Measurements from ENCODE around the gene TTC39A.
"Not testable (repeated sequence)": the region's sequence is repeated elsewhere in the genome, so short reads cannot be mapped to it uniquely, and the experiment has no call there.

Gene TTC39A

DNA sequence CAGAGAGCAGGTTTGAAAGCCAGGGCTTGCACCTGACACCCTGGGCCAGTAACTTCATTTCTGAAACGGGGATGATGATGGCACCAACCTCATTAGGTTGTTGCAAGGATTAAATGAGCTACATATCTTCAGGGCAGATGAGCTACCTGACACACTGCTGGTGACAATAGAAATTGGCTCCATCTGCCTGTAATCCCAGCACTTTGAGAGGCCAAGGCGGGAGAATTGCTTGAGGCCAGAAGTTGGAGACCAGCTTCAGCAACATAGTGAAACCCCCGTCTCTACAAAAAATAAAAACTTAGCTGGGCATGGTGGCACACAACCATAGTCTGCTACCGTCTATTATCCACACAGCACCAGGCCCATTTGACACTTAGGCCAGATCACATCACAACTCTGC lies 6.3 kb upstream of the TTC39A start:
- no peak for DNase-seq (ENCODE audit: low read depth)

GRCh38 chr1:51336004-51336403 lies 5.6 kb upstream of the TTC39A start:
- DNase-seq (ENCODE audit: low read depth), result no peak

DNA sequence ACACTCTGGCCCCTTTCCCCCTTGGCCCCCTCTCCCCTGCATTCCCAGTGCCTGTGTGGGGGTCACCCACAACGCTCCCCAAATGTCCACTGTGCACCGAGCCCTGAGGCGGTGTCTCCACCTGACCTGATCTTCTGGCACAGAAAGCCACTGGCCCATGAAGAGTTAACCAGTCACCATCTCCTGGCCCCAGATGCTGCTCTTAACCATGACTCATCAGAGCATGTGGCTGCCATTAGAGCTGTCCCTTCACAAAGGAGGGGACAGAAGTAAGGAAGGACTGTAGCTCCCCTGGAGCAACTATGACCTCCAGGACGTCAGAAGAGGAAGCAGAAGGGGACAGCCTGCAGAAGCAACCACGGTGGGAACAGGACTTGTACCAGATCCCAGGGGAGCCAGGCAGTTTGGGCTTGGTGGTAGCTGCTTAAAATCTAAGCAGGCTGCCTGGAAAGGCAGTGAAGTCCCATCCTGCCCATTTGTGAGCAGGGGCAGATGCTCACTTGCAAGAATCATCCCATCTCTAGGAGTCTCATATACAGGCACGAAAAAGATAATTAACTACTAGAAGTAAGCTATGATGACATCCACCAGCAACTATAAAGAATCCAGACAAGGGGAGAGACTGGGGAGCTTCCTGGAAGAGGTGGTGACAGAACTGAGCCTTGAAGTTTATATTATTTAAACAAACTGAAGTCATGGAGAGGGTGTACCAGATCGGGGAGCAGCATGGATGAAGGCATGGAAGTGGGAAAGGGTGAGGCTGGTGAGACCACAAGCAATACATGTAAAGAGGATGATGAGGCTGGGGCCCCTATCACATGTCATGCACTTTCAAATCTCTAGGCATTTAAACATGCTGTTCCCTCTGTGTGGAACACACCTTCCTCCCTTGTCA lies 1.1 kb upstream of the TTC39A start:
- peak; percentile 59 for DNase-seq (ENCODE audit: low read depth)

DNA sequence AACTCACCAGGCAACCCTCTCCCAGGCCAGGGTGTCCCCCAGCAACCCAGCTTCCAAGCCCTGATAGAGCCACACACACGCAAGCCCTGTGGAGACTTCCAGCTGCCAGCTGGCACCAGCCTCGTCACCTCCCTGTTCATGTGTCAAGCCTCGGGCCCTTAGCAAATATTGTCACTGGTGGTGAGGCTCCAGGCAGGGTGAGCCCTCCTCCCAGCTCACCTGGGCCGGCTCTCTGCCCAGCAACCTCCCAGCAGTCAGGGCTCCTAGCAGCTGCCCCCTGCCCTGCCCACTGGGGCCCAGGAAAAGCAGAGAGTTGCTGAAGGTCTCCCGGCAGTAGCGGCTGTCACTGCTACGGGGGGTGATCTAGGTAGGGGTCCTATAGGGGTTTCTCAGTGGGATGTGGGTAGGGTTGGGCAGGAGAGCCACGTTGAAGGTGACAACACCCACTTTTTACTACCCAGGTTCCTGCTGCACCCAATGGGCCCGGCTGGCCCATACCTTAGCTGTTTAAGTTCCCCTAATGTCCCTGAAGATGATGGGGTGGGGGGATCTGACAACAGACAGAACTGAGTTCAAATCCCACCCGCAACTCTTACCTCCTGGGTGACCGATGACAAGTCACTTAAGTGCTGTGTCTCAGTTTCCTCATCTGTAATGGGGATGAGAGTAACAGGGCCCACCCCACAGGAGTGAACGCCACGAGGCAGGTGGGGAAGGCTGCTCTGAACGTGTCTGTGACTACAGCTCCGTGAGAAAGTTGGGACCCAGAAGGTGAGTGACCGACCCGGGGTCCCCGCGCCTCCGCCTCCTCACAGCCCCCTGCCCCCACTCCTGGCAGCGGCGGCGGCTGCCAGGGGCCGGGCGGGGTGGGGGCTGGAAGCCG lies 678 bp downstream of the TTC39A start:
- DNase-seq (ENCODE audit: low read depth), result no peak

DNA sequence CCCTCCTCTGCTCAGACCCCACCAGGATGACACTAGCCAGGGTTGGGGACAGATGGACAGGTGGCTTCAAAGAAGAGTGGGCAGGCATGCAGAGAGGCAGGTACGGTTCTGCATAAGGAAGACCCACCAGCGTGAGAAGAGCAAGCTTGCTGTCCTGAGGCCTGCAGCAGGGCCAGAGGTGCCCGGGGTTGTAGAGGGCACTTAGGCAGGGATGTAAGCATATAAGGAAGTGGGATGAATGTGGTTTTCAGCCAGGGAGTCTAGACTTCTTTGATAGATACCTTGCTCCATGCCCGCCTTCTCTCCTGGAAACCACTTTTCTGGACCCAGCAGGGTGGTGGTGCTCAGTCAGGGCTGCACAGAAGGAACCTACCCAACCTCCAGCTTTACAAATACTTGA lies 1.4 kb downstream of the TTC39A start:
- DNase-seq (ENCODE audit: low read depth), result no peak

- no peak for DNase-seq (ENCODE audit: low read depth)
These were observed 2.1 kb downstream of the TTC39A start for GRCh38 chr1:51328279-51328678.

DNA sequence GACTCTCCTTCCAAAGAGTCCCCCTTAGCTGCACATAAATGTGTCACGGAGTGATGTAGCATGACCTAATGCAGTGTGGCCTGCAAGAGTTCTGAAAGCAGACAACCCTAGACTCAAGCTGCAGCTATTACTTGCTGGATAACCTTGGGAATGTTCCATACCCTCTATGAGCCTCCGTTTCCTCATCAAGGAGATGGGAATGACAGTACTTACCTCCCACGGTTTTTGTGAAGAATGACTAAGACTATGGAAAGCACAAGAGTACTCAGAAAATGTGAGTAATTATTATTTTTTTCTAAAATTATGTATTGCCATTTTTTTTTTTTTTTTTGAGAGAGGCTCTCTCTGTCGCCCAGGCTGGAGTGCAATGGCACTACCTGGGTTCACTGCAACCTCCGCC lies 3.0 kb downstream of the TTC39A start:
- no peak for DNase-seq (ENCODE audit: low read depth)

GRCh38 chr1:51326839-51327238 lies 3.5 kb downstream of the TTC39A start:
- no peak for DNase-seq (ENCODE audit: low read depth)

GRCh38 chr1:51325878-51326755 lies 4.2 kb downstream of the TTC39A start:
- no peak for DNase-seq (ENCODE audit: low read depth)

DNA sequence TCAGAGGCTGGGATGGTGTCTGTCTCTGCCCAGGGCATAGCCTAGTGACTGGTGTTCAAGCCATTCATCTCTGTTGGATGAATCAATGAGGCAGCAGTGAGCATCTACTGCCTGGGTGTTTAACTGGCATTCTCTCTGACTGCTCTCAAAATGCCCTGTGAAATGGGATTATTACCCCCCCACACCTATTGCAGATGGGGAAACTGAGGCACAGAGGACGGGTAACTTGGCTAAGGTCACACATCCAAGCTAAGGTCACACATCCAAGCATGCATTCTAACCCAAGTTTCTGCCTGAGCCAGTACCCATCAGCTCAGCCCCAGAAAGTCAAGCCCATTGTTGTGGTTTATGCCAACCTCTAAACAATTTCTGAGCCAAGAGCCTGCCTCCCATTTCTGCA lies 5.0 kb downstream of the TTC39A start:
- no peak for DNase-seq (ENCODE audit: low read depth)

DNA sequence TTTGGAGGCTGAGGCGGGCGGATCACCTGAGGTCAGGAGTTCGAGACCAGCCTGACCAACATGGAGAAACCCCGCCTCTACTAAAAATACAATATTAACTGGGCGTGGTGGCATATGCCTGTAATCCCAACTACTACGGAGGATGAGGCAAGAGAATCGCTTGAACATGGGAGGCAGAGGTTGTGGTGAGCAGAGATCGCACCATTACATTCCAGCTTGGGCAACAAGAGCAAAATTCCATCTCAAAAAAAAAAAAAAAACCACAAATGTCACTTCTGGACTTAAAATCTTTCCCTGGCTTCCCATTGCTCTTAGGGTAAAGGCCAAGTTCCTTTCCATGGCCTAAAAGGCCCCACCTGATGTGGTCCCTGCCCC lies 5.4 kb downstream of the TTC39A start:
- not testable (repeated sequence) for DNase-seq (ENCODE audit: low read depth)

GRCh38 chr1:51324251-51325010 lies 5.9 kb downstream of the TTC39A start:
- DNase-seq (ENCODE audit: low read depth), result no peak

- no peak for DNase-seq (ENCODE audit: low read depth)
These were observed 6.6 kb downstream of the TTC39A start for GRCh38 chr1:51323778-51324177.

- DNase-seq (ENCODE audit: low read depth), result no peak
These were observed 7.8 kb downstream of the TTC39A start for GRCh38 chr1:51322417-51323101.

GRCh38 chr1:51321924-51322280 lies 8.5 kb downstream of the TTC39A start:
- DNase-seq (ENCODE audit: low read depth), result no peak

- DNase-seq (ENCODE audit: low read depth), result no peak
These were observed 9.1 kb downstream of the TTC39A start for GRCh38 chr1:51320967-51321923.

DNA sequence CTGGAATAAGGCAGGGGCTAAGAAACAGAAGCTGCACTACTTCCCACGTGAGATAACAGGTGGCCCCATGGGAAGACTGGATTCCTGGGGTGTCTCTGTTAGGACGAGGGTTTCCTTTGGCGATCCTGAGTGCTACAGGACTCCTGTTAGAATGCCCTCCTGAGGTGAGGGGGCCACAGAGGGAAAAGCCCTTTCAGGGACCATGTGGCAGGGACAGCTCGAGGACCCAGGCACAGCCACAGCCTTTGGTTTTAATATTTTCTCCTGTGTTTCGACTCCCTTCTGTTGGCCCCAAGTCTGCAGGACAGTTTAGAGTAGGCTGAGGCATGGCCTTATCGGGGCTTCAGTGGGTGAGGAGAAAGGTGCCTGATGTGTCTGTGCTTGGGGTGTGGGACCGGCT lies 12.6 kb downstream of the TTC39A start:
- no peak for DNase-seq (ENCODE audit: low read depth)

DNA sequence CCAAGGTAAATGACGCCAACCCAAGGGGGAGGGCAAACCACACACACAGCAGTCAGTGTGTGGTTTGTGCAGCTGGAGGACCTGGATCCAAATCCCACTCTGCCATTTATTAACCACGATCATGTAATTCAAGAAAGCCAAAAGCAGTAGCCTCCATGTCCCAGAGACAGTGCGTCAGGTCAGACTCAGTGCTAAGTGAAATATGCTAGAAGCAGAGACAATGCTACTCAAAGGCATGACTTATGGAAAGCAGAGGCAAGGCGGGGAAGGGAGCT lies 13.6 kb downstream of the TTC39A start:
- DNase-seq (ENCODE audit: low read depth), result no peak

GRCh38 chr1:51316113-51316845 lies 14.1 kb downstream of the TTC39A start:
- no peak for DNase-seq (ENCODE audit: low read depth)

All from CMK (cell line).